HepG2 (cell line): ENCODE data around the gene RNASE2. TPM values are rescaled to one million over a fixed set of nuclear protein-coding genes. Genes with fewer than 3 reads are reported as not detected.

Experiments used
- ATAC-seq: fragments of 200-7000 bp; cut with Tn5 transposase; 3 replicates; pipeline ENCODE4 v1.9.1; 2020; ENCODE audit warnings: mild to moderate bottlenecking, moderate library complexity
- BruUV-seq: library from RNA; stranded (reverse); fragments of 400-500 nt; replicated peaks from 2 replicates; lab custom pipeline; 2021; lab: Mats Ljungman, UMichigan
- CTCF ChIA-PET: fragments of 300-600 bp; formaldehyde crosslinking; extraction: SDS; loops from one replicate; lab custom pipeline; 2021; ENCODE audit warnings: low total read pairs, inconsistent platforms, low intra/inter-chr PET ratio; lab: Yijun Ruan, JAX
- POLR2A ChIA-PET: fragments of 350-600 bp; sonication (Branson Sonifier 250); formaldehyde crosslinking; loops from one replicate; lab custom pipeline; 2020; ENCODE audit warnings: antibody characterized with exemption, inconsistent platforms; lab: Yijun Ruan, JAX
- DNase-seq: peaks from one replicate; pipeline ENCODE4 v3.0.0-alpha.2; 2015; ENCODE audit warnings: low spot score
- FAIRE-seq: peaks from 3 replicates; lab custom pipeline; 2011; peaks lifted over from hg19 to GRCh38; lab: Jason Lieb, UNC
- H2AFZ ChIP-seq: one replicate; pipeline ENCODE4 v1.6.1; 2011; ENCODE audit warnings: low read length, inconsistent platforms
- H3K27ac ChIP-seq: fragments of 300-600 bp; 3 replicates; pipeline ENCODE4 v1.8.0; 2011; ENCODE audit warnings: mixed run types, mild to moderate bottlenecking, mixed read lengths, low read length, inconsistent platforms; ENCODE audit not compliant: insufficient read depth; ENCODE audit errors: extremely low read length
- H3K27me3 ChIP-seq, 2 experiments: fragments of 200-600 bp in 1 of 2; 2 replicates in 1 of 2; 3 replicates in 1 of 2; pipeline versions ENCODE4 v1.6.0 to v1.8.0; 2011; ENCODE audit warnings: low read length in 2 of 2, mild to moderate bottlenecking in 2 of 2, moderate library complexity in 2 of 2, inconsistent platforms in 1 of 2; ENCODE audit not compliant: insufficient read depth in 2 of 2, control insufficient read depth in 1 of 2
- H3K36me3 ChIP-seq, 2 experiments: fragments of 200-600 bp in 1 of 2; replicated peaks in 1 of 2; 2 replicates in 1 of 2; 3 replicates in 1 of 2; pipeline versions ENCODE4 v1.5.1 to v1.8.0; 2011; ENCODE audit warnings: low read length in 2 of 2, inconsistent platforms in 1 of 2; ENCODE audit not compliant: insufficient read depth in 2 of 2, control insufficient read depth in 1 of 2
- H3K4me1 ChIP-seq: 2 replicates; pipeline ENCODE4 v1.5.1; 2012; ENCODE audit warnings: low read length, inconsistent platforms; ENCODE audit not compliant: insufficient read depth
- H3K4me2 ChIP-seq: 2 replicates; pipeline ENCODE4 v1.6.0; 2011; ENCODE audit warnings: low read depth, low read length, inconsistent platforms
- H3K4me3 ChIP-seq, 3 experiments: fragments of 200-600 bp in 1 of 3; sonication (generic), shearing (Covaris generic) in 1 of 3; replicated peaks in 1 of 3; 2 replicates each; pipeline ENCODE4 v1.5.1; 2011 to 2016; ENCODE audit warnings: low read length in 3 of 3, inconsistent platforms in 2 of 3, low read depth in 2 of 3, mild to moderate bottlenecking in 2 of 3, control low read depth in 1 of 3, mixed read lengths in 1 of 3; ENCODE audit not compliant: insufficient read depth in 1 of 3
- H3K79me2 ChIP-seq: one replicate; pipeline ENCODE4 v1.6.1; 2011; ENCODE audit warnings: low read length, inconsistent platforms; ENCODE audit not compliant: insufficient read depth
- H3K9ac ChIP-seq: 2 replicates; pipeline ENCODE4 v1.6.0; 2011; ENCODE audit warnings: mild to moderate bottlenecking, low read depth, low read length, inconsistent platforms; ENCODE audit not compliant: insufficient read depth
- H3K9me3 ChIP-seq: 2 replicates; pipeline ENCODE4 v1.5.1; 2012; ENCODE audit warnings: mild to moderate bottlenecking, low read length
- H4K20me1 ChIP-seq: 2 replicates; pipeline ENCODE4 v1.6.0; 2011; ENCODE audit warnings: inconsistent platforms, mild to moderate bottlenecking, low read length, moderate library complexity; ENCODE audit not compliant: insufficient read depth
- AGO1 ChIP-seq: fragments of 200-400 bp; formaldehyde crosslinking; IDR thresholded peaks from 2 replicates; pipeline ENCODE4 v1.6.1; 2017; ENCODE audit warnings: mild to moderate bottlenecking, low read depth, low read length, moderate library complexity; ENCODE audit not compliant: poor library complexity, severe bottlenecking
- ESRRA ChIP-seq: sonication (generic); formaldehyde crosslinking; IDR thresholded peaks from 2 replicates; pipeline ENCODE4 v1.5.1; 2020; ENCODE audit warnings: mild to moderate bottlenecking, low read depth, missing genetic modification reagents
- FOXK1 ChIP-seq: sonication (generic); formaldehyde crosslinking; IDR thresholded peaks from 2 replicates; pipeline ENCODE4 v1.4.0; 2020; ENCODE audit warnings: low read depth, missing genetic modification reagents, borderline replicate concordance
- KLF15 ChIP-seq: sonication (generic); formaldehyde crosslinking; IDR thresholded peaks from 2 replicates; pipeline ENCODE4 v1.8.1; 2023; ENCODE audit warnings: borderline replicate concordance, mild to moderate bottlenecking, inconsistent platforms, missing genetic modification reagents, mixed read lengths
- NAIF1 ChIP-seq: sonication (generic); formaldehyde crosslinking; IDR thresholded peaks from 2 replicates; pipeline ENCODE4 v1.5.0; 2020; ENCODE audit warnings: mild to moderate bottlenecking, missing genetic modification reagents, borderline replicate concordance
- NFE2L1 ChIP-seq: sonication (generic); formaldehyde crosslinking; IDR thresholded peaks from 2 replicates; pipeline ENCODE4 v1.4.0; 2020; ENCODE audit warnings: missing genetic modification reagents, mild to moderate bottlenecking, borderline replicate concordance
- NFRKB ChIP-seq: fragments of 450-650 bp; IDR thresholded peaks from 2 replicates; pipeline ENCODE4 v1.6.1; 2017
- SALL2 ChIP-seq: sonication (generic); formaldehyde crosslinking; IDR thresholded peaks from 2 replicates; pipeline ENCODE4 v1.8.1; 2023; ENCODE audit warnings: mild to moderate bottlenecking, missing genetic modification reagents, inconsistent platforms
- ZMYM4 ChIP-seq: sonication (generic); formaldehyde crosslinking; IDR thresholded peaks from 2 replicates; pipeline ENCODE4 v1.8.1; 2023; ENCODE audit warnings: mild to moderate bottlenecking, missing genetic modification reagents
- ZNF263 ChIP-seq: sonication (generic); formaldehyde crosslinking; IDR thresholded peaks from 2 replicates; pipeline ENCODE4 v1.4.0; 2020; ENCODE audit warnings: missing genetic modification reagents
- ZNF431 ChIP-seq: sonication (generic); formaldehyde crosslinking; IDR thresholded peaks from 2 replicates; pipeline ENCODE4 v1.9.0; 2022; ENCODE audit warnings: missing genetic modification reagents, low read depth, mild to moderate bottlenecking, borderline replicate concordance
- WGBS: methylation state at CpG from one replicate; pipeline ENCODE4 v1.1.6; 2017; ENCODE audit warnings: low lambda C conversion rate; 5-methylcytosine and 5-hydroxymethylcytosine counted together
- in situ Hi-C: cut with HindIII; loops from 2 replicates; pipeline ENCODE4 v1.10.0; 2017; ENCODE audit warnings: low pct_unique_long_range_greater_than_20kb; ENCODE audit not compliant: extremely low pct_ligation_motif_present
- intact Hi-C: fragments of 100-400 bp; cut with micrococcal nuclease; formaldehyde crosslinking; loops from one replicate; pipeline ENCODE4 v1.10.0; 2022; ENCODE audit not compliant: unreplicated experiment
- polyA plus RNA-seq, 8 experiments: library from polyadenylated mRNA; depleted of rRNA in 3 of 8; stranded (reverse) in 7 of 8; unstranded in 1 of 8; fragments of >200 nt; fragmentation: Illumina TruSeq in 4 of 8; extraction: Trizol in 4 of 8; gene quantifications; 2 replicates each; pipeline versions ENCODE4 v1.2.1 to v1.2.3, GENCODE V29; 2011 to 2016; ENCODE audit warnings: low read depth in 4 of 8, missing spikeins in 1 of 8, mixed read lengths in 1 of 8; ENCODE audit not compliant: insufficient read depth in 1 of 8
- total RNA-seq, 5 experiments: library from RNA; depleted of rRNA; stranded (reverse); fragments of >200 nt; fragmentation: Illumina TruSeq; extraction: Trizol; gene quantifications; 2 replicates each; pipeline ENCODE4 v1.2.3, GENCODE V29; 2016; ENCODE audit warnings: low read depth in 1 of 5
- TF ChIP-seq, protein P1 (sequence below), 2 experiments: sonication (generic) in 1 of 2; formaldehyde crosslinking in 1 of 2; IDR thresholded peaks; 2 replicates each; pipeline versions ENCODE4 v1.5.1 to v1.6.1; 2011 to 2020; ENCODE audit warnings: borderline replicate concordance in 1 of 2, low read depth in 1 of 2, low read length in 1 of 2, mild to moderate bottlenecking in 1 of 2, missing genetic modification reagents in 1 of 2, moderate library complexity in 1 of 2
- TF ChIP-seq, protein P2 (sequence below): sonication (generic); formaldehyde crosslinking; IDR thresholded peaks from 2 replicates; pipeline ENCODE4 v1.4.0; 2020; ENCODE audit warnings: low read depth, mild to moderate bottlenecking, missing genetic modification reagents

RNASE2 gene
- total and polyA plus RNA-seq, 2 of the 13 experiments (the other 11 are each of a cell fraction or from before 2014, with no cell fraction given): 0.69 TPM; not detected in 1

DNA sequence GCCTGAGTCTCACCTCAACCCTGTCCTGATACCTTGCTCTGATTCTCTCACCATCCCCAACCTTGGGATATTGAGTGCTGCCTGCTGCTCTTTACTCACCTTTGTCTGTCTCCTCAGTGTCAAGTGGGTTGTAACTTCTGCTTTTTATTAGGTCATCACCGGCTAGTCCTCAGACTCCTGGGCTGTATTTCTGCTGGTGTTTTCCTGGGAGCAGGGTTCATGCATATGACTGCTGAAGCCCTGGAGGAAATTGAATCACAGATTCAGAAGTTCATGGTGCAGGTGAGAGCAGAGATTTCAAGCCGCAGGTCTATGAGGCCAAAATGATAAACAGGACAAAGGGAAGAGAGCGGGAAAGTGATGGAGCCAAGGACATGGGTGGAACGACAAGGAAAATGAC is 44.3 kb downstream of the RNASE2 start:
- intact Hi-C loops: no loop called here
- in situ Hi-C loops: loop anchor here (25.0 kb wide), 1 partner anchor 662 kb away; the partner anchor contains the start of genes CCNB1IP1 and PARP2
- BruUV-seq: no TSS peak
- Histone ChIP-seq H3K27ac (no peak overlapping the region), H3K27me3 (0 out of 5 replicates have a peak, but pooled peaks cover 0 to 3% of the 10 kb centered on the region in 2 experiments), H3K79me2 (no peaks in the 10 kb centered on the region), H3K4me3 (no peak overlapping the region)
- 56% methylated on average over 4 of the region's 4 CpGs for WGBS
- FAIRE-seq: no peak
- no peak for TF ChIP-seq KLF15
- TF ChIP-seq ESRRA (CRISPR knock-in tag): no peak
- TF ChIP-seq, all 625 proteins: peak for 0
- ChIA-PET POLR2A (no interaction called here), CTCF (no interaction called here)
- Histone ChIP-seq H4K20me1 (no peaks in the 10 kb centered on the region), H3K4me1 (peaks cover 24% of the 10 kb centered on the region), H3K4me2 (no peak overlapping the region), H3K9ac (no peak overlapping the region), H3K9me3 (no peaks in the 10 kb centered on the region), H2AFZ (no peak overlapping the region), H3K36me3 (peaks cover 11 to 21% of the 10 kb centered on the region in 2 experiments)
- no peak for DNase-seq
- ATAC-seq: no peak; the same call in 2 of the 3 replicates

DNA sequence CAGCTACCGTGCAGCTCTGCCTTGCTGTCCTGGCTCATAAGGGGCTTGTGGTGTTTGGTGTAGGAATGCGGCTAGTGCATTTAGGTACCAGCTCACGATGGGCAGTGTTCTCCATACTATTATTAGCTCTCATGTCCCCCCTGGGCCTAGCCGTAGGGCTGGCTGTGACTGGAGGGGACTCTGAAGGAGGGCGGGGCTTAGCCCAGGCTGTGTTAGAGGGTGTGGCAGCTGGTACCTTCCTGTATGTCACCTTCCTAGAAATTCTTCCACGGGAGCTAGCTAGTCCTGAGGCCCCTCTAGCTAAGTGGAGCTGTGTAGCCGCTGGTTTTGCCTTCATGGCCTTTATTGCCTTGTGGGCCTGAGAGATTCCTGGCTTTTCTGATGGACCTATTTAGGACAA is 45.9 kb downstream of the RNASE2 start:
- FAIRE-seq: no peak
- Histone ChIP-seq H3K9ac (no peak overlapping the region), H3K36me3 (peaks cover 3 to 5% of the 10 kb centered on the region in 2 experiments; a peak in 4 of 5 replicates), H3K4me1 (peaks cover 24% of the 10 kb centered on the region), H2AFZ (no peak overlapping the region), H3K4me3 (no peak overlapping the region), H3K27me3 (0 out of 5 replicates have a peak, but pooled peaks cover 0 to 3% of the 10 kb centered on the region in 2 experiments), H3K27ac (no peak overlapping the region), H3K9me3 (no peaks in the 10 kb centered on the region), H3K4me2 (no peak overlapping the region), H3K79me2 (no peaks in the 10 kb centered on the region), H4K20me1 (no peaks in the 10 kb centered on the region)
- intact Hi-C loops: no loop called here
- WGBS: 47% methylated on average over 7 of the region's 7 CpGs
- CTCF ChIA-PET: no interaction called here
- no peak for DNase-seq
- no peak; the same call in 2 of the 3 replicates for ATAC-seq
- no TSS peak for BruUV-seq
- in situ Hi-C loops: no loop called here
- POLR2A ChIA-PET: no interaction called here
- TF ChIP-seq NAIF1 (CRISPR knock-in tag): no peak
- TF ChIP-seq ZNF431 (CRISPR knock-in tag): no peak
- no peak for TF ChIP-seq FOXK1
- no peak for TF ChIP-seq ZNF263 (CRISPR knock-in tag)
- TF ChIP-seq AGO1: no peak
- TF ChIP-seq NFE2L1 (CRISPR knock-in tag): no peak
- TF ChIP-seq, protein P1, sequence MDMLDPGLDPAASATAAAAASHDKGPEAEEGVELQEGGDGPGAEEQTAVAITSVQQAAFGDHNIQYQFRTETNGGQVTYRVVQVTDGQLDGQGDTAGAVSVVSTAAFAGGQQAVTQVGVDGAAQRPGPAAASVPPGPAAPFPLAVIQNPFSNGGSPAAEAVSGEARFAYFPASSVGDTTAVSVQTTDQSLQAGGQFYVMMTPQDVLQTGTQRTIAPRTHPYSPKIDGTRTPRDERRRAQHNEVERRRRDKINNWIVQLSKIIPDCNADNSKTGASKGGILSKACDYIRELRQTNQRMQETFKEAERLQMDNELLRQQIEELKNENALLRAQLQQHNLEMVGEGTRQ (IDR thresholded peaks at IDR 0.05; ENCODE audit: low read depth, low read length): no peak
- TF ChIP-seq, protein P1 (CRISPR knock-in tag; IDR thresholded peaks at IDR 0.05; ENCODE audit: borderline replicate concordance): no peak
- TF ChIP-seq NFRKB: no peak
- no peak for TF ChIP-seq ZMYM4
- TF ChIP-seq, protein P2, sequence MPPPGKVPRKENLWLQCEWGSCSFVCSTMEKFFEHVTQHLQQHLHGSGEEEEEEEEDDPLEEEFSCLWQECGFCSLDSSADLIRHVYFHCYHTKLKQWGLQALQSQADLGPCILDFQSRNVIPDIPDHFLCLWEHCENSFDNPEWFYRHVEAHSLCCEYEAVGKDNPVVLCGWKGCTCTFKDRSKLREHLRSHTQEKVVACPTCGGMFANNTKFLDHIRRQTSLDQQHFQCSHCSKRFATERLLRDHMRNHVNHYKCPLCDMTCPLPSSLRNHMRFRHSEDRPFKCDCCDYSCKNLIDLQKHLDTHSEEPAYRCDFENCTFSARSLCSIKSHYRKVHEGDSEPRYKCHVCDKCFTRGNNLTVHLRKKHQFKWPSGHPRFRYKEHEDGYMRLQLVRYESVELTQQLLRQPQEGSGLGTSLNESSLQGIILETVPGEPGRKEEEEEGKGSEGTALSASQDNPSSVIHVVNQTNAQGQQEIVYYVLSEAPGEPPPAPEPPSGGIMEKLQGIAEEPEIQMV (CRISPR knock-in tag): no peak
- no peak for TF ChIP-seq SALL2 (CRISPR knock-in tag)
